ENCODE data around the gene CENPX. TPM values are rescaled to one million over a fixed set of nuclear protein-coding genes. Genes with fewer than 3 reads are reported as not detected.
A peak's percentile ranks its signal among the peaks of the same experiment; 100 is the strongest.

CENPX gene
- total RNA-seq, 1 donor from 2014 or later, result 69.3 TPM

DNA sequence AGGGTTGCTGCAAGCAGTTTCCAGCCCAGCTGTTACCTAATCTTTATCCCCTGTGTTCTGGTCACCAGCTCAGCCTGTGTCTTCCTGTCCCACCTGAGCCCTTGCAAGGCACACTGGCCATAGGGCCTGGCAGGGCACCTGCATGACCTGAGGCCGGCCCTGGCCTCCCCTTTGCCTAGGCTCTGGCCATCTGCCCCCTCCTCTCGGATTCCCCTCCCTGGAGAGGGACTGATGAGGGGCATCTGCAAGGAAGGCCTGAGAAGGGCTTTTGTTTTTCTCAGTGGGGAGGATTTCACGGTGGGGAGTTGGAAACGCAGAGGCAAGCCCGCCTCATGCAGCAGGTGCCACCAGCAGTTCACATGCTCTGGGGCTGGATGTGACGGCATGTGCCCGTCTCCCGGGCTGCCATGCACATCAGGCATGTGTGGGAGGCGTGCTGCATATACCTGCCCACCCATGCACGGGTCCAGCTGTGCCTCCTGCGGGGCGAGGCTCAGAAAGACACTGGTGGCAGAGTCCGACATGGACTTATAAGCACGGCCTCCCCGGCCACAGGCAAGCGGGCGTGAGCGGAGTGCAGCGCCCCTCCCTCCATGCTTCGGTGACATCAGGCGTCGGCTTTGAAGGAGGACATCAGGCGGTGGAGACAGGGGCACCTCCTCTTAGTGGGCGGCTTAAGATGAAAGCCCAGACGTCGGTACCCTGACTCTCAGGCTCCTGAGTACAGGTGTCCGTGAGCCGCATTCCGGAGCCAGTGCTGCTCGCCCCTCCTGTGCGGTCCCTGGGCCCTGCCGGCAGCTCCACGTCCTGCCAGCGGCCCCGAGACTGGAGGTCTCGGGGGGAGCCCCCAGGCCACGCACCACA is 28.7 kb downstream of the CENPX start:
- H3K4me1 Mint-ChIP-seq (ENCODE audit: unreplicated experiment), result peaks cover 15% of the 10 kb centered on the region
- TF ChIP-seq, protein P1, sequence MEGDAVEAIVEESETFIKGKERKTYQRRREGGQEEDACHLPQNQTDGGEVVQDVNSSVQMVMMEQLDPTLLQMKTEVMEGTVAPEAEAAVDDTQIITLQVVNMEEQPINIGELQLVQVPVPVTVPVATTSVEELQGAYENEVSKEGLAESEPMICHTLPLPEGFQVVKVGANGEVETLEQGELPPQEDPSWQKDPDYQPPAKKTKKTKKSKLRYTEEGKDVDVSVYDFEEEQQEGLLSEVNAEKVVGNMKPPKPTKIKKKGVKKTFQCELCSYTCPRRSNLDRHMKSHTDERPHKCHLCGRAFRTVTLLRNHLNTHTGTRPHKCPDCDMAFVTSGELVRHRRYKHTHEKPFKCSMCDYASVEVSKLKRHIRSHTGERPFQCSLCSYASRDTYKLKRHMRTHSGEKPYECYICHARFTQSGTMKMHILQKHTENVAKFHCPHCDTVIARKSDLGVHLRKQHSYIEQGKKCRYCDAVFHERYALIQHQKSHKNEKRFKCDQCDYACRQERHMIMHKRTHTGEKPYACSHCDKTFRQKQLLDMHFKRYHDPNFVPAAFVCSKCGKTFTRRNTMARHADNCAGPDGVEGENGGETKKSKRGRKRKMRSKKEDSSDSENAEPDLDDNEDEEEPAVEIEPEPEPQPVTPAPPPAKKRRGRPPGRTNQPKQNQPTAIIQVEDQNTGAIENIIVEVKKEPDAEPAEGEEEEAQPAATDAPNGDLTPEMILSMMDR (conservative IDR thresholded peaks at IDR 0.05), result no peak
- H3K27me3 Mint-ChIP-seq, result no peaks in the 10 kb centered on the region
- H3K36me3 Mint-ChIP-seq, result peaks cover 10% of the 10 kb centered on the region
- DNase-seq (ENCODE audit: extremely low spot score, unreplicated experiment), result no peak
- H3K27ac Mint-ChIP-seq, result no peak overlapping the region
- H3K9me3 Mint-ChIP-seq, result no peaks in the 10 kb centered on the region
- H3K4me3 Mint-ChIP-seq, result no peak overlapping the region

DNA sequence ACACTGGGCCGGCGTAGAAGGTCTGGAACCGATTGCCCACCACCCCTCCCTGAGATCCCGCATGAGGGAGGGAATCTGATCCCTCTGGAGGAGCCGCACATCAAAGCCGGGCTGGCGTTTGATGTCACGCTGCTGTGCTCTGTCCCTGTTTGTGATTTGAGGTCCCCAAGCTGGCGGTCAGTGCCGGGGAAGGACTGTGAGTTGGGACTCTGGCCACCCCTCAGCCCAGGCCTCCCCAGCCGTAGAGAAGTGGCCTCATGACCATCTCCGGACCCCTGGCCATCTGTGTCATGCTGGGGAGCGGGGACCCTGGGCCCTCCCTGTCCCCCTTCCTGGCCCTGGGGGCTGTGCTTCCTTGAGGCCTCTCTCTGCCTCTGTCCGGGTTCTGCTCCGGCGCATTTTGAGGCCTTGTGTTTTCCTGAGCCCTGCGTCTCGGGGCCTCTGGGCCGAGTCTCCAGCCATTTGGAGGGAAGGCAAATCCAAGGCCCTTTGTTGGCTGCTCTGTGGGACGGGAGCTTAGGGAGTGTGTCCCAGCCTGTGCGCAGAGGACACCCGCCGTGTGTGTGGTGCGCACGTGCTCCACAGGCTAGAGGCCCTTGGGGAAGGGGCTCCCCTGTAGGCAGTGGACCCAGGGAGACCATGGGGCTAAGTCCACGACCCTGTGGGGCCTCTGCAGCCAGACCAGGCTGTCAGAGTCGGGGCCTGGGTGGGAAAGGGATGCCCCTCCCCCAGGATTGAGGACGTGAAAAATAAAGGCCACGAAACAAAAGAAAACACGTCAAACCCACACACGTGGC is 30.2 kb downstream of the CENPX start:
- H3K9me3 Mint-ChIP-seq, result no peaks in the 10 kb centered on the region
- TF ChIP-seq, protein P1 (conservative IDR thresholded peaks at IDR 0.05), result no peak
- H3K27ac Mint-ChIP-seq, result no peak overlapping the region
- H3K27me3 Mint-ChIP-seq, result no peaks in the 10 kb centered on the region
- peaks cover 5% of the 10 kb centered on the region for H3K36me3 Mint-ChIP-seq
- DNase-seq (ENCODE audit: extremely low spot score, unreplicated experiment), result peak; percentile 73
- H3K4me3 Mint-ChIP-seq, result peak overlapping the region; percentile 47
- peaks cover 10% of the 10 kb centered on the region for H3K4me1 Mint-ChIP-seq (ENCODE audit: unreplicated experiment)

DNA sequence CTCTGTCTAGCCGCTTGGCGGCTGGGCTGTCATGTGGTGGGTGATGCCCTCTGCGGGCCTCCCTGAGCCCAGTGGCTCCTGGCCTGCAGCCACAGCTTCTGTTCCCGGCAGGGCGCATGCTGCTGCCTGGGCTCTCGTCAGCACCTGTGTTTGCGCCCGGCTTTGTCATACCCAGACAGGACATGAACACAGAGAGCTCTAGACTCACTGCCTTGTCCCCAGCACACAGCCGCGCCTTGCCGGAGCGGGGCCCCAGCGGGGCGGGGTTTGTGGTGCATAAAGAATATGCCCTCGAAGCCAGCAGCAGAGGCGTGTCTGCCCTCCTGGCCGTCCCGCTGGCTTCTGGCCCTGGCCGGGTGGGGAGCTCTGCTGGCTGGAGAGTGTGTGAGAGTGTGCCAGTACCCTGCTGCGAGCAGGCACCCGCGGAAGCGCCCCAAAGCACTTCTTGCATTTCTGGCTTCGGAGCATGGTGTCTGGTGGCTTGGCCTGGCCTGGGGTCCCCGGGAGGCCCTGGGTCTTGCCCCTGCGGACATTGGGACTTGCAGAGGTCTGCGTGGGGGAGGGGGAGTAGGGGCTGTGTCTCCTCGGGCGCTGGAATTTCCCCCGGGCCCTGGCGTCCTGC is 30.9 kb downstream of the CENPX start:
- H3K27me3 Mint-ChIP-seq, result no peaks in the 10 kb centered on the region
- no peak overlapping the region for H3K27ac Mint-ChIP-seq
- peaks cover 5% of the 10 kb centered on the region for H3K36me3 Mint-ChIP-seq
- TF ChIP-seq, protein P1 (conservative IDR thresholded peaks at IDR 0.05), result no peak
- H3K4me3 Mint-ChIP-seq, result peak overlapping the region; percentile 47
- no peaks in the 10 kb centered on the region for H3K9me3 Mint-ChIP-seq
- DNase-seq (ENCODE audit: extremely low spot score, unreplicated experiment), result peak; percentile 79
- H3K4me1 Mint-ChIP-seq (ENCODE audit: unreplicated experiment), result peaks cover 10% of the 10 kb centered on the region

DNA sequence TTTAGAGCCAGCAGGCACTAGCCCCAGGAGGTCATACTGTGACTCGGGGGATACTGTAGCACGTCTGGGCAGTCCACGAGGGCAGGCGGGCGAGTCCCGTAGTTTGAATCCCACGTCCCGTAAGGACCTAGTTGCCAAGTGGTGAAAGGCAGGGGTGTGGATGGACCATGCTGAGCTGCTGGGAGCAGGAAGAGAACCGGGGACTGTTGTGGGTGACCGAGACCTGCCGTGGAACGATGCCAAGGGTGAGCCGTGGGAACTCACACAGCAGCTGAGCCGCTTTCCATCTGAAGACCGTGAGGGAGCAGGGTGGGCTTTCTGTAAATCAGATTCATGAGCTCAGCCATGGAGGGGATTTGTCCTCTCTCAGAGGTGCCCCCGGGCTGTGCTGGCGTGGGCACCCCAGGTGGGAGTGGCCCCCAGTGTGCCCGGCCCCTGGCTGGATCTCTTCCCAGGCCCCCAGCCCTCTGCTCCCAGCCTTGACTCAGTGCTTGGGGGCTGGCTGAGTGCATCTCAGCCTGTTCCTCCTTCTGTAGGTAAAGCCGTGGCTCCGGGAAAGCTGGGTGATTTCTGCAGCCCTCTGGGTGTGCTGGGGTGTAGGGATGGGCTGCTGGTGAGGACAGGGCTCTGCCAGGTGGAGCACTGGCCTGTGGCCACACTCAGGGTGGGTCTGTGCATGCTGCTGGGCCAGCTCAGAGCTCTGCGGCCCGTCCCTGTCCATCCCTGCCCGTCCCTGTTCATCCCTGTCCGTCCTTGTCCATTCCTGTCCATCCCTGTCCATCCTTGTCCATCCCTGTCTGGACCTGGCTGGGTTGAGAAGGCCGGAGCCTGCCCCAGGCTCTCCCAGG is 31.6 kb downstream of the CENPX start:
- TF ChIP-seq, protein P1 (conservative IDR thresholded peaks at IDR 0.05), result no peak
- no peaks in the 10 kb centered on the region for H3K27me3 Mint-ChIP-seq
- H3K4me1 Mint-ChIP-seq (ENCODE audit: unreplicated experiment), result peaks cover 10% of the 10 kb centered on the region
- H3K4me3 Mint-ChIP-seq, result no peak overlapping the region
- no peaks in the 10 kb centered on the region for H3K9me3 Mint-ChIP-seq
- no peak for DNase-seq (ENCODE audit: extremely low spot score, unreplicated experiment)
- peak overlapping the region; percentile 59 for H3K27ac Mint-ChIP-seq
- H3K36me3 Mint-ChIP-seq, result peaks cover 5% of the 10 kb centered on the region

All from type B pancreatic cell (in vitro differentiated cells).